ENCODE data around the gene MDC1. TPM values are rescaled to one million over a fixed set of nuclear protein-coding genes. Genes with fewer than 3 reads are reported as not detected.

Gene MDC1
- total and polyA plus RNA-seq, 2 of the 13 experiments (the other 11 are each of a cell fraction or from before 2014, with no cell fraction given), result 8.4 to 14.0 TPM

DNA sequence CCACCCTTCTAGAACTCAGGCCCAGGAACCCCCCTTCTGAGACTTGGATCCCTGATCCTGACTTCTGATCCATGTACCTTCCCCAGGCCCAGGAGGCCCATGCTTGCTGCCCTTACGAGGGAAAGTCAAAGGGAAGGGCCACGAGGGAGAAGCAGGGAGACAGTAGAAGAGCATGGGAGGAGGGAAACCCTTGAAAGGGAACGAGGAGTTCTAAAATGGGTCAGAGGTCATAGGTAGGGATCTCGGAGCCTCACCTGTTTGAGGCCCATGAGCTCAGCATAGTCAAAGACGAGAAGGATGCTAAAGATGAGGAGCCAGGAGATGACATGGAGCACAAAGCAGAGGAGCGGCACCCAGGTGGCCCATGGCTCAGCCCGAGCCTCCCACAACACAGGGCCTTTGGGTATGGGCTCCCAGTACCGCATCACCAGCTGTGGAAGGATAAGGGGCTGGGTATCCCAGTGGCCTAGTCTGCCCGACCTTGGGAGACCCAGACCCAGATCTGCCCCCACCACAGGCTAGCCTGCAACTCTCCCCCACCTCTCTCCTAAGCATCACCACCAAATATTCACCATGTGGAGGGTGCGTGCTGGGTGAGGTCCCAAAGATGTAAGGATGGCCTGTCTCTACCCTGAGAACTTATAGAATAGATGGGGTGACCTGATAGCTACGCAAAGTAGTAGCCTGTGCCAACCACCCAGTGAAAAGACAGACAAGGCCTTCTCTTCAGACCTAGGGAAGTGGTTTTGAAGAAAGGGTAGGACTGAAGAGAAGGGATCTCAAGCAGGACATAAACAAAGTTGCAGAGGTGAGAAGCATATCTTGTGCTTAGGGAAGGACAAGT lies 27.8 kb downstream of the MDC1 start:
- Histone ChIP-seq H3K36me3 (replicated peaks in 1 of 2; ENCODE audit: control insufficient read depth in 1 of 2, insufficient read depth in 2 of 2, low read length in 2 of 2) (no peaks in the 10 kb centered on the region), H3K4me3 (replicated peaks in 1 of 3; ENCODE audit: insufficient read depth in 1 of 3, low read depth in 2 of 3, low read length in 3 of 3) (no peak overlapping the region), H3K79me2 (ENCODE audit: insufficient read depth, low read length) (no peaks in the 10 kb centered on the region), H3K27me3 (ENCODE audit: control insufficient read depth in 1 of 2, insufficient read depth in 2 of 2, low read length in 2 of 2) (no peaks in the 10 kb centered on the region), H3K9me3 (ENCODE audit: low read length) (no peaks in the 10 kb centered on the region), H3K27ac (ENCODE audit: extremely low read length, insufficient read depth, low read length) (no peak overlapping the region), H3K4me1 (ENCODE audit: insufficient read depth, low read length) (peaks cover 57% of the 10 kb centered on the region), H2AFZ (ENCODE audit: low read length) (no peak overlapping the region), H4K20me1 (ENCODE audit: insufficient read depth, low read length) (no peaks in the 10 kb centered on the region), H3K9ac (ENCODE audit: insufficient read depth, low read depth, low read length) (0 out of 2 replicates have a peak overlapping the region, but pooled peaks have one; percentile 54), H3K4me2 (ENCODE audit: low read depth, low read length) (no peak overlapping the region)
- intact Hi-C loops (cut with micrococcal nuclease; ENCODE audit: unreplicated experiment), result no loop called here
- 91% methylated on average over 11 of the region's 11 CpGs for WGBS (ENCODE audit: low lambda C conversion rate)
- CTCF ChIA-PET (ENCODE audit: low intra/inter-chr PET ratio, low total read pairs), result no interaction called here
- no TSS peak for BruUV-seq (replicated peaks)
- no peak for DNase-seq (ENCODE audit: low spot score)
- FAIRE-seq, result no peak
- POLR2A ChIA-PET, result interaction anchor here (1.0 to 3.0 kb wide), 5 partner anchors 16 to 71 kb away, joined by 3 to 23 read pairs (median 7); partner anchors contain the start of genes DHX16, MDC1, MRPS18B and TUBB
- in situ Hi-C loops (cut with HindIII; ENCODE audit: extremely low pct_ligation_motif_present, low pct_unique_long_range_greater_than_20kb), result loop anchor here (25.0 kb wide), 1 partner anchor 398 kb away; no protein-coding TSS in a partner anchor
- ATAC-seq, result no peak
- TF ChIP-seq NFYB (CRISPR knock-in tag; IDR thresholded peaks at IDR 0.05), result no peak
- TF ChIP-seq PRPF4 (IDR thresholded peaks at IDR 0.05; ENCODE audit: low read depth, low read length, poor library complexity, severe bottlenecking), result no peak
- no peak for TF ChIP-seq NCOR1 (IDR thresholded peaks at IDR 0.05; ENCODE audit: borderline replicate concordance, low read length)
- TF ChIP-seq ZNF678 (CRISPR knock-in tag; IDR thresholded peaks at IDR 0.05), result no peak
- TF ChIP-seq, protein P1, sequence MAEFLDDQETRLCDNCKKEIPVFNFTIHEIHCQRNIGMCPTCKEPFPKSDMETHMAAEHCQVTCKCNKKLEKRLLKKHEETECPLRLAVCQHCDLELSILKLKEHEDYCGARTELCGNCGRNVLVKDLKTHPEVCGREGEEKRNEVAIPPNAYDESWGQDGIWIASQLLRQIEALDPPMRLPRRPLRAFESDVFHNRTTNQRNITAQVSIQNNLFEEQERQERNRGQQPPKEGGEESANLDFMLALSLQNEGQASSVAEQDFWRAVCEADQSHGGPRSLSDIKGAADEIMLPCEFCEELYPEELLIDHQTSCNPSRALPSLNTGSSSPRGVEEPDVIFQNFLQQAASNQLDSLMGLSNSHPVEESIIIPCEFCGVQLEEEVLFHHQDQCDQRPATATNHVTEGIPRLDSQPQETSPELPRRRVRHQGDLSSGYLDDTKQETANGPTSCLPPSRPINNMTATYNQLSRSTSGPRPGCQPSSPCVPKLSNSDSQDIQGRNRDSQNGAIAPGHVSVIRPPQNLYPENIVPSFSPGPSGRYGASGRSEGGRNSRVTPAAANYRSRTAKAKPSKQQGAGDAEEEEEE (CRISPR knock-in tag; IDR thresholded peaks at IDR 0.05; ENCODE audit: borderline replicate concordance), result no peak
- no peak for TF ChIP-seq SOX6 (IDR thresholded peaks at IDR 0.05)
- no peak for TF ChIP-seq SOX6 (CRISPR knock-in tag; IDR thresholded peaks at IDR 0.05)
- no peak for TF ChIP-seq ARID3A (IDR thresholded peaks at IDR 0.05; ENCODE audit: low read depth, low read length)
- no peak for TF ChIP-seq ZNF83 (CRISPR knock-in tag; IDR thresholded peaks at IDR 0.05; ENCODE audit: borderline replicate concordance)
- TF ChIP-seq SP5 (CRISPR knock-in tag; IDR thresholded peaks at IDR 0.05; ENCODE audit: borderline replicate concordance, low read depth), result no peak
- TF ChIP-seq ZNF577 (CRISPR knock-in tag; IDR thresholded peaks at IDR 0.05; ENCODE audit: borderline replicate concordance, low read depth), result no peak
- TF ChIP-seq ZNF513 (CRISPR knock-in tag; conservative IDR thresholded peaks at IDR 0.05), result no peak
- TF ChIP-seq, protein P2, sequence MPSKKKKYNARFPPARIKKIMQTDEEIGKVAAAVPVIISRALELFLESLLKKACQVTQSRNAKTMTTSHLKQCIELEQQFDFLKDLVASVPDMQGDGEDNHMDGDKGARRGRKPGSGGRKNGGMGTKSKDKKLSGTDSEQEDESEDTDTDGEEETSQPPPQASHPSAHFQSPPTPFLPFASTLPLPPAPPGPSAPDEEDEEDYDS (CRISPR knock-in tag; IDR thresholded peaks at IDR 0.05), result no peak
- no peak for TF ChIP-seq NFKB2 (CRISPR knock-in tag; IDR thresholded peaks at IDR 0.05; ENCODE audit: borderline replicate concordance)

All from HepG2 (cell line).